GM21529 (cell line): ENCODE results near the gene SPNS2.

Source experiments
- ATAC-seq: cut with Tn5 transposase; IDR thresholded peaks from one replicate; pipeline ENCODE4 v1.9.1; 2021; ENCODE audit not compliant: unreplicated experiment

SPNS2 gene

GRCh38 chr17:4498461-4499397, at the start of gene SPNS2:
Gene SPNS2 (plus strand): TSS chr17:4498881. CDS start chr17:4499048, 167 bp downstream.
- no peak for ATAC-seq

- ATAC-seq: no peak
These were observed 48.9 kb upstream of the SPNS2 start for GRCh38 chr17:4449736-4450135.

GRCh38 chr17:4450710-4451316, 47.9 kb upstream of the SPNS2 start:
- no peak for ATAC-seq

- ATAC-seq: no peak
These were observed 44.7 kb upstream of the SPNS2 start for GRCh38 chr17:4453812-4454591.

GRCh38 chr17:4460661-4461060, 38.0 kb upstream of the SPNS2 start:
- no peak for ATAC-seq

GRCh38 chr17:4463818-4464476, 34.7 kb upstream of the SPNS2 start:
- ATAC-seq: no peak

GRCh38 chr17:4465786-4466185, 32.9 kb upstream of the SPNS2 start:
- ATAC-seq: no peak

GRCh38 chr17:4467287-4467686, 31.4 kb upstream of the SPNS2 start:
- no peak for ATAC-seq

- ATAC-seq: no peak
These were observed 29.1 kb upstream of the SPNS2 start for GRCh38 chr17:4469552-4469951.

GRCh38 chr17:4472286-4472685, 26.4 kb upstream of the SPNS2 start:
- ATAC-seq: no peak

GRCh38 chr17:4474093-4474492, 24.6 kb upstream of the SPNS2 start:
- no peak for ATAC-seq

- no peak for ATAC-seq
These were observed 23.7 kb upstream of the SPNS2 start for GRCh38 chr17:4475001-4475400.

GRCh38 chr17:4475463-4475862, 23.2 kb upstream of the SPNS2 start:
- no peak for ATAC-seq

- no peak for ATAC-seq
These were observed 22.7 kb upstream of the SPNS2 start for GRCh38 chr17:4476017-4476416.

GRCh38 chr17:4476511-4477070, 22.1 kb upstream of the SPNS2 start:
- no peak for ATAC-seq

- ATAC-seq: no peak
These were observed 21.4 kb upstream of the SPNS2 start for GRCh38 chr17:4477255-4477791.

GRCh38 chr17:4478318-4478830, 20.3 kb upstream of the SPNS2 start:
- ATAC-seq: no peak

GRCh38 chr17:4479340-4479981, 19.2 kb upstream of the SPNS2 start:
- no peak for ATAC-seq

GRCh38 chr17:4479982-4480751, 18.5 kb upstream of the SPNS2 start:
- ATAC-seq: no peak
